ENCODE measurements around the gene SFRP5.

GRCh38 chr10:97764519-97764931 lies 7.3 kb downstream of the SFRP5 start:
- no peak for TF ChIP-seq POLR2A (IDR thresholded peaks at IDR 0.05)
- TF ChIP-seq, protein P1, sequence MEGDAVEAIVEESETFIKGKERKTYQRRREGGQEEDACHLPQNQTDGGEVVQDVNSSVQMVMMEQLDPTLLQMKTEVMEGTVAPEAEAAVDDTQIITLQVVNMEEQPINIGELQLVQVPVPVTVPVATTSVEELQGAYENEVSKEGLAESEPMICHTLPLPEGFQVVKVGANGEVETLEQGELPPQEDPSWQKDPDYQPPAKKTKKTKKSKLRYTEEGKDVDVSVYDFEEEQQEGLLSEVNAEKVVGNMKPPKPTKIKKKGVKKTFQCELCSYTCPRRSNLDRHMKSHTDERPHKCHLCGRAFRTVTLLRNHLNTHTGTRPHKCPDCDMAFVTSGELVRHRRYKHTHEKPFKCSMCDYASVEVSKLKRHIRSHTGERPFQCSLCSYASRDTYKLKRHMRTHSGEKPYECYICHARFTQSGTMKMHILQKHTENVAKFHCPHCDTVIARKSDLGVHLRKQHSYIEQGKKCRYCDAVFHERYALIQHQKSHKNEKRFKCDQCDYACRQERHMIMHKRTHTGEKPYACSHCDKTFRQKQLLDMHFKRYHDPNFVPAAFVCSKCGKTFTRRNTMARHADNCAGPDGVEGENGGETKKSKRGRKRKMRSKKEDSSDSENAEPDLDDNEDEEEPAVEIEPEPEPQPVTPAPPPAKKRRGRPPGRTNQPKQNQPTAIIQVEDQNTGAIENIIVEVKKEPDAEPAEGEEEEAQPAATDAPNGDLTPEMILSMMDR (IDR thresholded peaks at IDR 0.05) = no peak

Data from upper lobe of left lung (tissue), 4 donors.